ENCODE results near the gene ZNF701. TPM values are rescaled to one million over a fixed set of nuclear protein-coding genes. Genes with fewer than 3 reads are reported as not detected.

ZNF701 gene
- total and polyA plus RNA-seq, 7 donors, result 2.0 to 10.5 (median 6.4) TPM

- H3K27me3 ChIP-seq (ENCODE audit: insufficient read depth in 3 of 3, low read length in 2 of 3), result peaks cover 0 to 6% (median 0%) of the 10 kb centered on the region in 3 donors
- H3K4me3 ChIP-seq, result no peak overlapping the region
- no peak overlapping the region for H3K27ac ChIP-seq
- no peaks in the 10 kb centered on the region for H3K4me1 ChIP-seq
- no peak for TF ChIP-seq CTCF (IDR thresholded peaks at IDR 0.05)
- intact Hi-C loops (cut with DNase I), result loop anchor here in 1 of 2 donors (5.0 kb wide), 1 partner anchor 34 kb away; no protein-coding TSS in a partner anchor
- H3K36me3 ChIP-seq (ENCODE audit: insufficient read depth in 1 of 2, low read depth in 1 of 2), result peaks cover 0 to 4% of the 10 kb centered on the region in 2 donors
- ATAC-seq (no peak), DNase-seq (no peak)
- H3K9me3 ChIP-seq, result no peaks in the 10 kb centered on the region
- WGBS, 3 donors, result 84 to 90% (median 86%) methylated on average over 11 of the region's 11 CpGs
Measured at GRCh38 chr19:52635786-52636570, 65.9 kb downstream of the ZNF701 start.

Other genes starting within 250 kb of the ZNF701 start
- 1 to 10 TPM in 2 of 4 donors, under 1 TPM in 2; 0.06 to 3.7 (median 1.1) TPM for gene ZNF610, start 234.0 kb upstream of the ZNF701 start, total RNA-seq
- gene ZNF610, start 234.0 kb upstream of the ZNF701 start, polyA plus RNA-seq, result under 1 TPM; 0.10 to 0.62 (median 0.47) TPM
- 1 to 10 TPM; 5.9 to 9.0 (median 8.2) TPM for gene ZNF880, start 200.4 kb upstream of the ZNF701 start, total RNA-seq
- 10 to 100 TPM in 1 of 3 donors, 1 to 10 TPM in 2; 4.2 to 12.0 (median 4.6) TPM for gene ZNF880, start 200.4 kb upstream of the ZNF701 start, polyA plus RNA-seq
- gene ZNF528, start 172.4 kb upstream of the ZNF701 start, total RNA-seq, result 10 to 100 TPM in 1 of 4 donors, 1 to 10 TPM in 3; 5.8 to 12.8 (median 6.0) TPM
- 10 to 100 TPM in 1 of 3 donors, 1 to 10 TPM in 2; 3.0 to 18.3 (median 4.2) TPM for gene ZNF528, start 172.4 kb upstream of the ZNF701 start, polyA plus RNA-seq
- under 1 TPM in 2 of 4 donors, not detected in 2; 0.11 to 0.16 TPM for gene ZNF534, start 141.1 kb upstream of the ZNF701 start, total RNA-seq
- under 1 TPM; 0.07 to 0.52 (median 0.14) TPM for gene ZNF534, start 141.1 kb upstream of the ZNF701 start, polyA plus RNA-seq
- gene ZNF578, start 116.7 kb upstream of the ZNF701 start, total RNA-seq, result under 1 TPM; 0.25 to 0.71 (median 0.54) TPM
- gene ZNF578, start 116.7 kb upstream of the ZNF701 start, polyA plus RNA-seq, result under 1 TPM; 0.10 to 0.55 (median 0.41) TPM
- gene ZNF808, start 42.6 kb upstream of the ZNF701 start, total RNA-seq, result 10 to 100 TPM in 2 of 4 donors, 1 to 10 TPM in 2; 7.5 to 12.6 (median 10.1) TPM
- gene ZNF808, start 42.6 kb upstream of the ZNF701 start, polyA plus RNA-seq, result 1 to 10 TPM in 2 of 3 donors, under 1 TPM in 1; 0.83 to 8.4 (median 2.0) TPM
- 10 to 100 TPM in 1 of 4 donors, 1 to 10 TPM in 3; 3.9 to 11.5 (median 4.5) TPM for gene ZNF83, start 68.1 kb downstream of the ZNF701 start, total RNA-seq
- gene ZNF83, start 68.1 kb downstream of the ZNF701 start, polyA plus RNA-seq, result 10 to 100 TPM in 1 of 3 donors, 1 to 10 TPM in 2; 4.5 to 10.2 (median 7.7) TPM
- gene ZNF611, start 164.8 kb downstream of the ZNF701 start, total RNA-seq, result 1 to 10 TPM; 2.5 to 4.8 (median 4.1) TPM
- gene ZNF611, start 164.8 kb downstream of the ZNF701 start, polyA plus RNA-seq, result 1 to 10 TPM; 1.4 to 9.2 (median 1.6) TPM
- gene ZNF600, start 216.5 kb downstream of the ZNF701 start, total RNA-seq, result 1 to 10 TPM in 3 of 4 donors, under 1 TPM in 1; 0.71 to 2.4 (median 2.0) TPM
- gene ZNF600, start 216.5 kb downstream of the ZNF701 start, polyA plus RNA-seq, result 1 to 10 TPM in 2 of 3 donors, under 1 TPM in 1; 0.82 to 3.0 (median 1.5) TPM